HG03135 (cell line): ENCODE results near the gene SMIM23.
"Not testable (repeated sequence)": the region's sequence is repeated elsewhere in the genome, so short reads cannot be mapped to it uniquely, and the experiment has no call there.

ENCODE experiments used
- ATAC-seq: cut with Tn5 transposase; IDR thresholded peaks from one replicate; pipeline ENCODE4 v1.9.1; 2021; ENCODE audit warnings: mild to moderate bottlenecking, moderate library complexity; ENCODE audit not compliant: unreplicated experiment

SMIM23 gene

DNA sequence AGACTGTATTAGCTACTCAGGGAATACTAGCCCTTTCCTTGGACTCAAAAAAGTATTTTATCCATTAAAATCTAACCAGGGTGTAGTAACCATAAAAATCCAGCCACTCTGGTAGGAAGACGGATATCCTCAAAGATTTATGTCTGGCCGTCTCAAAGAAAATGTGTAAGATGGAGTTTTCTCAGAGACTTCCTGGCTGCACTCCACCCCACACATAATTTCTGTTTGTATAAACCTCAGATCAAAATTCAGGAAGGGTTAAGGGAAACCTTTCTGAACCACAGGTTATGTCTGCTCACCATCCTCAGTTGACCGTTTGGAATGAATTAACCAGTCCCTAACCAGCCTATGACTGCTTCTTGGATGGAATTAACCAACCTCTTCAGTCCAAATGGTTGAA, 13.8 kb upstream of the SMIM23 start:
- ATAC-seq = no peak

DNA sequence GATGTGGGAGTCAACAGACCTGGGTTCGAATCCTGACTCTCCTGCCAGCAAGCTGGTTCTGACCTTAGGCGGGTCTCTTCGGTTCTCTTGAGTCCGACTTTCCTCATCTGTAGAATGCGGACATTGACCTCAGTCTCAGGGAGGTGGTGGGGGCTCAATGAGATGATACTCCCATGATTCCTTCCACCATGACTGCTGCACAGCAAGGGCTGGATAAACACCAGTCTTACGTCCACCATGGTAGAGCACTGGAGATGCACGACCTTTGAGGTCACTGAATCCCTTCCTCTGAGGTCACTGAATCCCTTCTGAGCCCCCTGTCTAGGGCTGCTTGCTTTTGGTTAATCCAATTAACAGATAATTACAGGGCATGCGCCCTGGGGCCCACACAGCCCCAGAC, 12.5 kb upstream of the SMIM23 start:
- no peak for ATAC-seq

DNA sequence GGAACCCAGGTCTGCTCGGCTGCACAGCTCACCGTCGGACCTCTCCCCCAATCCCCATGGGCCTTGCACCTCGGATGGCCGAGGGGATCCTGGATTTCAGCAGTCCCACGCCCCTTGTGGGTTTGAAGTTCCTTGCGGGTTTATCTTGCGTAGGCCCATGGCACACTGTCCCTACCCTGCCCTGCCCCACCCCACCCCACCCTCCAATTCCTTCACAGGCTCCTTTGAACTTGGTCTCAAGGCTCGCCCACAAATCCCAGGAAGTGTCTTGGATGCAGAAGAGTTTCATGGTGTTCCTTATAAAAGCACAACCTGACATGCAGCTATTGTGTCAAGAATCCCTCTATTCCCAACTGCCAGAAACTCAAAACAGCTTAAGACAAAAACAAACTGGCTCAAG, 11.2 kb upstream of the SMIM23 start:
- no peak for ATAC-seq

DNA sequence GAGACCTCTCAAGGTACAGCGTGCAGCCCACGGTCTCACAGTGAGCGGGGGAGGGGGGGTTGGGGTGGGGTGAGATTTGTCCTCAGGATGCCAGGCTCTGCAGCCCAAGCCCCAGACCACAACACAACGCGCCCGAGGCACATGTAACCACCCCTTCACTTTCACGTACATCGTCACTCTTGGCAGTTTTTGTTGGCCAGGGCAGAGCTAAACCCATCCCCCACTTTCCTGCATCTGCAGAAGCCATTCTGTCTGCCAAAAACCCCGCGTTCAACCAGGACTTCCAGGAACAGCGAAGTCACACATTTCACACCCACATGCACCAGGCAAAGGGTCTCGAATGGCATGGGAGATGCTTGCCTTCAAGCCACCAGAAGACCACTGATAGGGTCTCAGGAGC, 9.4 kb upstream of the SMIM23 start:
- no peak for ATAC-seq

DNA sequence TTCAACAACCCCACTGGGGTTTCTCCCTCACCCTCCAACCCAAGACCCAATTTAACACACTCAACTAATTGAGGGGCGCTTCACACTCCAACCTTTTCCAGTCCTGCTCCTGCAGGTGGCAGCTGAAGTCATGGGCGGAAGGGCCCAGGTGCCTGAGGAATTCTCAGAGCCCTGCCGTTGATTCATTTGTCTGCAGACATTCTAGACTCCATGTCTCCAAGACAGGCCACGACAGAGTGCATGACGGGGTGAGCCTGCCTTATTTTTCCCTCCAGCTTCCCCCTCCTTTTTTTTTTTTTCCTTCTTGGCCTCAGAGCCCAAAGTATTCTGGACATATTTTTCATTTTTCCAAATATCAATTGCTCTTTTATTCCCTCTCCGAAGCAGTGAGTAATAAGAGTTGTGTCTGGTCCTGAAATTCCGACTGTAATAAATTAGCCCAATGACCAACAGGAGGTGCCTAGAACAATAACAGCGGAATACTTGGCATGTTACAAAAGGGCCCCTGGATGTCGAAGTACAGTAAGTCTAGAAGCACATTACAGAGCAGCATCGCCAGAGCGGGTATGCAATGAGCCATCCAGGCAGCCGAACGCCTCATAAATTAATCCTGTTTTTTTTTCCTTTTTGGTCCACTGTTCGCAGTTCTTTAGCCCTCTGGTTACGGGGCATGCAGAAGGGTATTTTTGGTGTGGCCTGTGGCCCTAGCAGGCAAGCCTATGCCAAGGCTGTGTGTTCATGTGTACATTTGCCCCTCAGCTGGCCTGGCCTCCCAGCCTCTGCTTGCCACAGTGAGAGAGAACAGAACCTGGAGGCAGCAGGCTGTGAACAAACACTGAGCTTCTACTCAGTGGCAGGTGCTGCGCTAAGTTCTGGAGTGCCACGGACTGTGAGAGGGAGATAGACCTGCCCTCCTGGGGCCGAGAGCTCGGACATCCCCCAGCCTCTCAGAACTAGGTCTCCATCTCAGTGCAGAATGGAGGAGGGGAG, 8.6 kb upstream of the SMIM23 start:
- no peak for ATAC-seq

DNA sequence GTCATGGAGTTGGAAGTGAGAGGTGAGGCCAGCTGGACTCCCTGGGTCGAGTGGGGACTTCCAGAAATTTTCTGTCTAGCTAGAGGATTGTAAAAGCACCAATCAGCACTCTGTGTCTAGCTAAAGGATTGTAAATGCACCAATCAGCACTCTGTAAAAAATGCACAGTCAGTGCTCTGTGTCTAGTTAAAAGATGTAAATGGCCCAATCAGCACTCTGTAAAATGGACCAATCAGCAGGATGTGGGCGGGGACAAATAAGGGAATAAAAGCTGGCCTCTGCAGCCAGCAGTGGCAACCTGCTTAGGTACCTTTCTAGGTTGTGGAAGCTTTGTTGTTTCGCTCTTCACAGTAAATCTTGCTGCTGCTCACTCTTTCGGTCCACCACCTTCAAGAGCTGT, 3.9 kb upstream of the SMIM23 start:
- not testable (repeated sequence) for ATAC-seq

DNA sequence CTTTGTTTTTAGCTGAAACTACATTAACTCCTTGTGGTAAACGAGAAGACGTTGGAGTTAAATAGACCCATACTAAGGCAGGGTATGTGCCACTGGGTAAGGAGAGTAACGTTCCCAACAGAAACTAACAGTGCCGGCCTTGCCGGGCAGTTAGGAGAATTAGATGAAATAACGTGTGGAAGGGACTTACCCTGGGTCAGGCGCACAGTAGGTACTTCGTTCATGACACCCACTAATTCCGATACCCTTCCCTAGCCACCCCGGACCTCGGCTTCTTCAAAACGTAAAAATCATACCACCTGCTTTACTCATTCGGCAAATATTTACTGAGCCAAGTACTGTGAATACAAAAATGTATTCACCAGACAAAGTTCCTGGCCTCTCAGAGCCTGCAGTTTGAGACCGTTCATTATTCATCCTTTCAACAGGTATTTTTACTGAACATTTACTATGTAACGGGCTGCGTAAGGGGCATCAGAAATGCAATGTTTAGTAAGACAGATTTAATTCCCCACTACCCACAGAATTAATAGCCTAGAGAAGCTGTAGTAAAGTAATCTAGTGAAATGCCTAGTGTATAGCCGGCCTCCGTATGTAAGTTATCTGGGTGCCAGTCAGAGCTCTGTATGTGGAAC, 3.2 kb upstream of the SMIM23 start:
- no peak for ATAC-seq

DNA sequence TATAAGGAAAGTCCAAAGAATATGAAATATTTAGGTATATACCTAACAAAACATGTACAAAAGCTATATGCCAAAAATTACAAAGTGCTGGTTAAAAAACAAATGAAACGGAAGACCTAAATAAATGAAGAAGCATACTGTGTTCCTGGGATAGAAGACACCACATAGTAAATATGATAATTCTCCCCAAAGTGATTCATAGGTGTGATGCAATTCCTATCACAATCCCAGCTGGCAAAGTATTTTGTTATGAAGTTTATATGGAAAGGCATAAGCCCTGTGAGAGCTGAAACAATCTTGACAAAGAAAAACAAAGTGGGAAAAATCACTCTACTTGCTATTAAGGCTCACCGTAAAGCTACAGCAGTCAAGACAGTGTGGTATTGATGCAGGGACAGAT, 2.6 kb upstream of the SMIM23 start:
- no peak for ATAC-seq

DNA sequence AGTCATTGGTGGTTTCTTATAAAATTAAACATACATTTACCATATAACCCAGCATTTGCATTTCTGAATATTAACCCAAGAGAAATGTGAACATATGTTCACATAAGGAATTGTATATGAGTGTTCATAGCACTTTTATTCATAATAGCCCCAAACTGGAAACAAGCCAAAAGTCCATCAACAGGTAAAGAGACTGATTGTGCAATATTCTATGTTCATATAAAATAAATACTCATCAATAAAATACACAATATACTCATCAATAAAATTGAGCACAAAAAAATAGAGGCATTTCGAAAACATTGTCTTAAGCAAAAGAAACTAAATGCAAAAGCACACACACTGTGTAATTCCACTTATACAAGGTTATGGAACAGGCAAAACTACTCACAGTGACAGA, 3.7 kb downstream of the SMIM23 start:
- ATAC-seq = no peak

DNA sequence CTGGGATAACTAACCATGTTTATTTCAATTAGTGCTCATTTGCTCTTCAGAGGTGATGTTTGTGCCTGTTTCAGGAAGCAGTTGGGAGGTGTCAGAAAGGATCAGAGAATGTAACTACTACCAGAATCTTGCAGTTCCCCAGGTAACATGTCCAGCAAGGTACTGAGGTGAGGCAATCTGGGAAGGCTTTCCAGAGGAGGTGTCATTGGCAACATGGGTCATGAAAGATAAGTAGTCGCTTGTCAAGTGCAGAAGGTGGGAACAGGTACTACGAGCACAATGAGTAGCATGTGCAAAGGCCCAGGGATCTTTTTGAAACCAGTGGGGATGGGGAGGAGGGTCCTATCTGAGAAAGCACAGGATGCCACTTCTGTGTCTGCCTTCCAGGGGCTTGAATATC, 4.8 kb downstream of the SMIM23 start:
- ATAC-seq = no peak

DNA sequence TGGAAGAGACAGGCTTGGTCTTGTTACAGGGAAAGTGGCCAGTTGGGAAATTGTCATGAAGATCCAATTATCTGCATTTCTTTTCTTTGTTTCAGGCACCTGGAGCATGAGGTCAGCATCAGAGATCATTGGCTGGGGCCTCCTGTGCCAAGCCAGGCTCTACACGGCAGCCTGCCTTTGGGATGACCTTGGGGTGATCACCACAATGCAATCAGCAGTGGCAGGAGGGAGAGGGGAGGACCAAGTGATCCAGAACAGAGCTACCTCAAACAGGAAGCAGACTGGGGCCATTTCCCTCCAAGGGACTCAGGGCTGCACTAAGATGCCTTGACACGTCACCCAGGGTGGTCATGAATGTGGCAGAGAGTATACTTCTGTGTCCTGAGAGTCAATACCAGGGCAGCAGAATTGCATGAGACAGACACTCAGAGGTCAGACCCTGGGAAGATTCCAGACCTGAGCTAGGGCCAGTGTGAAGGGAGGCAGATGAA, 8.9 kb downstream of the SMIM23 start:
- no peak for ATAC-seq

DNA sequence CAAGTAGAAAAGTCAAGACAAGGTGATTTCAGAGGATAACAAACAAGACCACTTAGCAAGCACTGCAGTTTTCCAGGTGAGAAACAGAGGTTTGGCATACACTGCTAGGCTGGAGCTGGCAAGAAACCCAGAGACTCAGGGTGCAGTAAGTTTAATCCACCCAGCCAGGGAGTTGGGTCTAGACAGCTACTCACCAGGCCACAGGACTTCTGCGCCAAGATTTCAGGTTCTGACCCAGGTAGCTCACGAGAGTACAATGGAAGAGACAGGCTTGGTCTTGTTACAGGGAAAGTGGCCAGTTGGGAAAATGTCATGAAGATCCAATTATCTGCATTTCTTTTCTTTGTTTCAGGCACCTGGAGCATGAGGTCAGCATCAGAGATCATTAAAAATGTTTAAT, 9.8 kb downstream of the SMIM23 start:
- no peak for ATAC-seq

DNA sequence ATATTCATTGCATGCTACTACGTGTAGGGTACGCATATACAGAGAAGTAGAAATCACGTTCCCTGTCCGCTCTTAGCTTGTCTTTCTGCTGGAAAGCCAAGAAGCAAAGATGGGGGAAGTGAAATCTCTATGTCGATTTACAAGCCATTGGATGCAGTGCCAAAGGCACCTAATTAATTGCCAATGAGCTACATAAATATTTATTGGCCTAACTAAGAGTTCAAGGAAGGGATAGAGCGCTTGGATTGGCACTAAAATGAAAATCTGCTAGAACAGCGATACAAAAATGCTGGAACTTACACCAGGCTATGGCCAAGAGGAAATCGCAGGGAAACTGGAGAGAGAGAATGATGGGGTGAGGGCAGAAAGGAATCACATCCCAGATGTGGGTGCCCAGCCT, 10.8 kb downstream of the SMIM23 start:
- ATAC-seq = no peak

DNA sequence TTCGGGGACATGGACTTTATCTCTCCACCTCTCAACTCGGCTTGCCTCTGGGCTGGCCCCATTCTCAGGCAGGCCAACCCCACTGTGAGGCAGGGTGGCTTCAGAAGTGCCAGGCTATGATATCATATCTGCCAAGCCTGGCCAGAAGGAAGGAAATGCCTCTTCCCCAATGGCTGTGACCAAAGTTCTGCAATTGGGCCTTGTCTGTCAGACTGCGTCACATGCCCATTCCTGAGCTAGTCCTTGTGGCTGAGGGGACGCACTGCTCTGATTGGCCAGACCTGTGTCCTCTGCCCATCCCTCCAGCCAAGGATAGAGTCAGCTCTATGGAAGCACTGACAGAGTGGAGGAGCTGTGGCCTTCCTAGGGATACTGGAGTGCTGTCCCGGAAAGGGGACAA, 11.9 kb downstream of the SMIM23 start:
- ATAC-seq = no peak

DNA sequence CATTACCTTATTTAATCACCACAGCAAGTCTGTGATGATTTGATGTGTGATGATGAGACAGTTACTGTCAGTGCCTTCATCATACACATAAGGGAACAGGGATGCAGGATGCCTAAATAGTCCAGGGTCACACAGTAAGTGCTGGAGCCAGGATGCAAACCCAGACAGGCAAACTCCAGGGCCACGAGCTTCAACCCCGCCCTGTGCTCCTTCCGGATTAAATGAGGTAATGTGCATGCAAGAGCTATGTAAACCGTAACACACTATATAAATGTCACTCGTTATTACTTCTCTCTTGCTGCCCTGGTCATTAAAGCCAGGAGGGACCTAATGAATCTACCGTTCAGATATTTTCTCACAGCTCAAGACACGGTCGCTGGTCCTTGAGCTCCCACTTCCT, 12.8 kb downstream of the SMIM23 start:
- no peak for ATAC-seq

DNA sequence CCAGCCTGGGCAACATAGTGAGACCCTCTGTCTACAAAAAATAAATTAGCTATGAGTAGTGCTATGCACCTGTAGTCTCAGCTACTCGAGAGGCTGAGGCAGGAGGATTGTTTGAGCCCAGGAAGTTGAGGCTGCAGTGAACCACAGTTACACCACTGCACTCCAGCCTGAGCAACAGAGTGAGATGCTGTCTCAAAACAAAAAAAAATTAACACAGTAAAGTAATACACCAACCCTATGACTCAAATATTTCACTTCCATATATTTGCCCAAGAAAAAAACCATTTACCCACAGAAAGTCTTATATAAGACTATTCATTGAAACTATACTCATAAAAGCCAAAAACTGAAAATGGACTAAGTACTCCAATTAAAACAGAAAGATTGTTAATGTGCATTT, 16.2 kb downstream of the SMIM23 start:
- no peak for ATAC-seq

DNA sequence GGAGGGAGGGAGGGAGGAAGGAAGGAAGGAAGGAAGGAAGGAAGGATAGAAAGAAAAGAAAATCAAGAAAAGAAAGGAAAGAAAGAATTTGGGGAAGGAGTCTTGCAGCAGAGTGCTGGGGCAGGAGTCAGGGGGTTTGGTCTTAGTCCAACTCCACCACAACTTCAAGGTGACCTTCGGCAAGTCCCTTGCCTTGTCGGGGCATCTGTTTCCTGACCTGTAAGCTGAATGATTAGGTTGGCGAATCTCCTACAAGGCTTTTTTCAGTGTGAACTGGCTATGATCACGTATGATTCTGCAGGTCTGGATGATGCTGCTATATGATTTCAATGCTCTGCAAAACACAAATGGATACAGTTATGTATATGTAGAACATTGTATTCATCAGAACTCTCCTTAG, 20.1 kb downstream of the SMIM23 start:
- no peak for ATAC-seq

DNA sequence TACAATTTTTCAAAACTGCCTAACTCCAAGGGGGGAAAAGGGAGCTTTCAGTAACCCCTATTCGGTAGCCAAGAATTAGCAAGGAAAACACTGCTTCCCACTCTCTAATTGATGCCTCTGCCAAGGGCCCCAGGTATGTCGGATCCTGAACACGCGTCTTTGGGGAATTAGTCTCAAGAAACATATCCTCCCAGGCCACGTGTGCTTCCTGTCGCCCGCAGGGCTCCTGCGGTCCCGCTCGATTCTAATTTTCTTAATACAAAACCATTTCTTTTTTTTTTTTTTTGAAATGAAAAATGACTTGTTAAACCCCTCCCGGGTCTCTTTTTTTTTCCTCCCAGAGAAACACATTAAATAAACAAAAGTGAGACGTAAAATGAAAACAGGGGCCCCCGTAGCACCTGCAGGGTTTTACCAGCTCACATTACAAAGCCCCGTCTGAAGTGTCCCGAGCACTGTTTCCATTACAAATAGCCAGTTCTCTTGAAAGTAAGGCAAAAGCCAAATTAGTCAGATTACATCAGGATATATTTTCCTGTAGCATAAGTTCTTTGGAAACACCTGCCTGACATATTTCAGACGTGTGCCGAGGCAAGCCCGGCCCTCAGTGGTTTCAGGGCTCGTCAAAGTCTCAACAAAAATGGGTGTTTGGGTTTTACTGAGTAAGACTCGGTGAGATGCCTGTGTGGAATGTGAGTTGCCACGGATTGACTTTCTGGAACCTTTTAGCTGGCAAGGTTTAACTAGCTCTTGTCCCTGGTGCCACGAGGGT, 21.5 kb downstream of the SMIM23 start:
- ATAC-seq = no peak

DNA sequence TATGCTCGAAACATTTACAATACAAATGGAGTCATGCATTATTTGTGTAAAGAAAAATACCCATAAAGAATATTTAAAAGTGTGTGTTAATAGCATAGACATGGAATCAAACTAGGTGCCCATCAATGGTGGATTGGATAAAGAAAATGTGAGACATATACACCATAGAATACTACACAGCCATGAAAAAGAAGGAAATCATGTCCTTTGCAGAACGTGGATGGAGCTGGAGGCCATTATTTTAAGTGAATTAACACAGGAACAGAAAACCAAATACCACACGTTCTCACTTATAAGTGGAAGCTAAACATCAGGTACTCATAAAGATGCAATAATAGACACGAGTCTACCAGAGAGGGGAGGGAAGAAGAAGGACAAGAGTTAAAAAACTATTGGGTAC, 22.8 kb downstream of the SMIM23 start:
- ATAC-seq = no peak

DNA sequence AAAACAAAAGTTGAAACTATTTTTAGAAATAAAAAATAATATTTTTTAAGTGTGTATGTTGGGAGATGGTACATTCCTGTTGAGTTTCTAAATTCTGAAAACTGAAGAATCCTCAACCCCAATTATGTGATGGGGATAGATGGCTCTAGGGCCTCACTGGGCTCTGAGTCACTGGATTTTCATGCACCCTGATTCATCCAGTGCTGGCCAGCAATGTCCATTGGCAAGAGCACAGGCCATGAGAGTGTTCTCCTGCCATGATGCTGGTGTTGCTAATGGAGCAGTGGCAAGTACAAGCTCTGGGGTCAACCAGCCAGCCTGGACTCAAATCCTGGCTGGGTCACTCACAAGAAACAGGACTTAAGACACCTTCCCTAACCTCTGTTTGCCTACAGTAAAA, 23.3 kb downstream of the SMIM23 start:
- ATAC-seq = no peak

DNA sequence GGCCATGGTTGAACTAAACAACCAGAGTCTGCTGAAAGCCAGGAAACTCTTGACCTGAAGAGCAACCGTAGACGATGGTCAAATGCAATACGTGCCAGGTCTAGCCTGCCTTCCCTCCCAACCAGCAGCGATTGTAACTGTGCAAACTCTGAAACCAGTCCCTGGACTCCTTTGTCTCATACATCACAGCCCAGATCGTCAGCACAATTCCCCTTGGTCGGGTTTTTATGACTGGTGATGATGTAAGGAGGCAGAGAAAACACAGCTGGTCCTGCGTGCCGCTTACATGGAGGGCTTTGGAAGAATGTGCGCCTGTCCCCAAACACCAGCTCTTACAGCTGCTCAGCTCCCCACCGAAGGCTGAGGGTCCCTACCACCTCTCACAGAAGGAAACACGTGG, 24.6 kb downstream of the SMIM23 start:
- no peak for ATAC-seq

DNA sequence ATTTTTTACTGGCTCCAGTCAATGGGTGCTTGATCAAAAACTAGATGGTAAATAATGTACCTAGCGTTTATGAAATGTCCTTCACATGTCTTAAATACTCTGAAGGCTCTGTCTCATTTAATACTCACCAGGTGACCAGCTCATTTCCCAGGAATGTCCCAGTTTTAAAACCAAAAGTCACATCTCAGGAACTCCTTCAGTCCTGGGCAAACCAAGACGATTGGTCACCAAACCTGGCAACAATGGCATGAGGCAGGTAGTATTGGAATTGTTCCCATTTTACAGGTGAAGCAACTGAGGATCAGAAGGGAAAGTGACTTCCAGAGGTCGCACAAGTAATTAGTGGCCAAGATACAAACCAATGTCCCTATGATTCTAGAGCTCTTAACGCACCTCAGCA, 27.7 kb downstream of the SMIM23 start:
- ATAC-seq = no peak
